BLaER1 (cell line): ENCODE results near the gene RPS6KA2.

Experiments
- H3K27ac ChIP-seq: shearing (Covaris generic); formaldehyde crosslinking; 2 replicates; pipeline ENCODE4 v1.8.1; 2022
- H3K27me3 ChIP-seq: shearing (Covaris generic); formaldehyde crosslinking; 2 replicates; pipeline ENCODE4 v1.8.1; 2022
- H3K36me3 ChIP-seq: shearing (Covaris generic); formaldehyde crosslinking; 2 replicates; pipeline ENCODE4 v1.8.1; 2022
- H3K4me1 ChIP-seq: shearing (Covaris generic); formaldehyde crosslinking; 2 replicates; pipeline ENCODE4 v1.8.1; 2022
- H3K4me2 ChIP-seq: shearing (Covaris generic); formaldehyde crosslinking; 2 replicates; pipeline ENCODE4 v1.8.1; 2022
- H3K4me3 ChIP-seq: shearing (Covaris generic); formaldehyde crosslinking; 2 replicates; pipeline ENCODE4 v1.8.1; 2022
- H3K9ac ChIP-seq: shearing (Covaris generic); formaldehyde crosslinking; 2 replicates; pipeline ENCODE4 v1.8.1; 2022
- H3K9me3 ChIP-seq: shearing (Covaris generic); formaldehyde crosslinking; 2 replicates; pipeline ENCODE4 v1.8.1; 2022
- H4K20me1 ChIP-seq: shearing (Covaris generic); formaldehyde crosslinking; 2 replicates; pipeline ENCODE4 v1.8.1; 2022
- Cebpa-rat ChIP-seq: shearing (Covaris generic); IDR thresholded peaks from 2 replicates; pipeline ENCODE4 v1.8.1; 2022

The RPS6KA2 gene

DNA sequence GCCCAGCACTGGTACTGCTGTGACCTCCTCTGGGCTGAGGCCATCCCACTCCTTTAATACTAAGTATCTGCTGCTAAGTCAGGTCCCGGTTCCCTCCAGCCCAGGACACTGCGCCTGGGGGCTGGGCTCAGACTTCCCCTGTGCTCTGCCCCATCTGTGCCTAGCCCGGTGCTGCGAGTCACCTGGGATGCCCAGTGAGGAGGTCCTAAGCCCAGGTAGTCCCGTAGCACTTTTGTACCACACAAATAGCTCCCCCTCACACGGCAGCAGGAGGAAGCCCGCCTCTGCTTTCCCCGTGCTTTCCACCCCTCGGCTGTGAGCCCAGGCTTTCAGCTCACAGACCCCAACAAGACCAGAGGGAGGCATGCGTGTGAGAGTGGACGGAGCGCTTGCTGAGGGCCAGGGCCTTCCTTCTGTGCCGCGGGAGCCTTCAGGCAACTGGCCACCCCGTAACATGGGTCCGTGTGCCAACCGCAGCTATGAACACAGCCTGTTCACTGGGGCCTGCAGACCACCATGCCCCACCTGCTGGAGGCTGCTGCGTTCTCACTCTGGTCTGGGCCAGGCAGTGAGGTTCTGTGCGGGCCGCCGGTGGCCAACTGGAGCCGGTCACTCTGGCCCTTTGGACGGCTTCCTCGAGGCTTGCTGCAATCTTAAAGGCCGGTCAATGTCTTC lies 164.5 kb downstream of the RPS6KA2 start:
- Histone ChIP-seq H3K9me3 (peaks cover 10% of the 10 kb centered on the region), H3K4me2 (peak overlapping the region; percentile 87), H4K20me1 (no peaks in the 10 kb centered on the region), H3K27ac (peak overlapping the region; percentile 88), H3K9ac (peak overlapping the region; percentile 72), H3K4me3 (no peak overlapping the region), H3K4me1 (peaks cover 78% of the 10 kb centered on the region), H3K27me3 (no peaks in the 10 kb centered on the region), H3K36me3 (peaks cover 9% of the 10 kb centered on the region; the same call in 1 of the 2 replicates)
- TF ChIP-seq Cebpa-rat = no peak

DNA sequence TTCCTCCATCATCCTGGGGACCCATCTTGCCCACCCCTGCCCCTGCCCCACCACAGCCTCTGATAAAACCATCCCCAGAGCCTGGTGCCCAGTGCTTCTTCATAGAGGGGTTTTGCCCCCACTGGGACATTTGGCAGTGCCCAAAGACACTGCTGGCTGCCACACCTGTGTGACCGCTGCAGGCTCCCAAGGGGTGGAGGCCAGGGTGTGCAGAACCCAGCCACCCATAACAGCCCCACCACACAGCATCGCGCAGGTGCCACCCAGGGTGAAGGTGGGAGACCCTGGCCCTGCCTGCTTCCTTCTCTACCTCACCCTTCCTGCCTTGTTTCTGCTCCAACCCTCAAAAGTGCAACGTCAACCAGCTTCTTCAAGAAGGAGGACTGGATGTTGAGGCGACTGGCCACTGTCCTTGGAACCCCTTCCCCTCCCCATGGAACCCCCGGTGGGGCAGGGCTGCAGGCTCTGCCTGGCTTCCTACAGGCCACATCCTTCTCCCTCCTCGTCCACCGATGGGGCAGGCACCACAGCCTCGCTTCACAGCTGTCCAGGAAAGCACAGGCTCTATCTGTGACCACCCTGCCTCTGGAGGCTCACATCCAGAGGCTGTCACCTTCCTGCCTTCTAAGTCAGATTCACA lies 165.1 kb downstream of the RPS6KA2 start:
- Histone ChIP-seq H3K9me3 (peaks cover 16% of the 10 kb centered on the region), H3K4me2 (peak overlapping the region; percentile 87), H3K9ac (peak overlapping the region; percentile 72), H4K20me1 (no peaks in the 10 kb centered on the region), H3K27ac (peak overlapping the region; percentile 88), H3K4me3 (no peak overlapping the region), H3K4me1 (peaks cover 74% of the 10 kb centered on the region), H3K27me3 (no peaks in the 10 kb centered on the region), H3K36me3 (peaks cover 16% of the 10 kb centered on the region; the same call in 1 of the 2 replicates)
- TF ChIP-seq Cebpa-rat = no peak

DNA sequence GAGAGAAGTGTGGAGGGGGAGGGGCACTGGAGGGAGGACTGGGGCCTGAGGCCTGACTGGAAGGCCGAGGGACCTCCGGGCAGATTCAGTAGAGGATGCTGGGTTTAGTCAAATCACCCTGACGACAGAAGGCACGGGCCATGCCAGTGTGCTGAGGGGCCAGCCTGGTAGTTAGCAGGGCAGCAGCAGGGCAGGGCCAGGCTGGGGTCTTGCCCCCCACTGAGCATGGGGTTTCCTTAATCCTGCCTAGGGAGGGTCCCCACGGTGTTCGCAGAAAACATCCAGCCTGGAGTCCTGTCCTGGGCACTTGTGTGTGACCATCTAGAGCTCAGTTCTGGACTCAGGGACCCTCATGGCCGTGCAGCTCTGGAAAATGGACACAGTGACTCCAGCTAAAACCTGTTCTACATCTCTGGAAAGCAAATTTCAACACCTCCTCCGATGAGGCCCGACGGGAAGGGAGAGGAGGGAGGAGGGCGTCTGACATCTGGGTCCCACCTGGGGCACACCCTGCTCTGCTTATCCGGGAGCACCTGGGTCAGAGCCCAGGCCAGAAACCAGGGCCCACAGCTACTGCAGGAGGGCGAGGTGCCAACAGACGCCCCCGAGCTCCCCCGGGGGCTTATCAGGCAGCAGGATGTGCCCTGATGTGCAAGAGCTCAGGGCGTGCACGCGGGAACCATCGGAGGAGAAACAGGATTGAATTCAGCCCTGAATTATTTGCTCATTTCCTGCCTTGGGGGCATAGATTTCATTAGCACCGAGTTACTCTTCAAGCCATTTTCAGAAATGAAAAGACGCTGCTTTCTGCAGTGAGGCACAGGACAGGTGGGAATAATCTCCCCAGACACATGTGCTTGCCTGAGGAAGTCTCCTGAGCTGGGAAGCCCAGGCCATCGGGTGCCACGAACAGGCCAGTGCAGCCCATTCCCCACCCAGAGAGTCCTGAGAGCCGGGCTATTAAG lies 166.3 kb downstream of the RPS6KA2 start:
- H3K36me3 ChIP-seq = peaks cover 16% of the 10 kb centered on the region; the same call in 1 of the 2 replicates
- H3K4me2 ChIP-seq = peak overlapping the region; percentile 69
- peak overlapping the region; percentile 23; the same call in 1 of the 2 replicates for H3K9ac ChIP-seq
- H3K4me3 ChIP-seq = no peak overlapping the region
- no peaks in the 10 kb centered on the region for H3K27me3 ChIP-seq
- peaks cover 71% of the 10 kb centered on the region for H3K4me1 ChIP-seq
- no peak for TF ChIP-seq Cebpa-rat
- H3K9me3 ChIP-seq = peaks cover 16% of the 10 kb centered on the region
- H3K27ac ChIP-seq = peak overlapping the region; percentile 77
- no peaks in the 10 kb centered on the region for H4K20me1 ChIP-seq

DNA sequence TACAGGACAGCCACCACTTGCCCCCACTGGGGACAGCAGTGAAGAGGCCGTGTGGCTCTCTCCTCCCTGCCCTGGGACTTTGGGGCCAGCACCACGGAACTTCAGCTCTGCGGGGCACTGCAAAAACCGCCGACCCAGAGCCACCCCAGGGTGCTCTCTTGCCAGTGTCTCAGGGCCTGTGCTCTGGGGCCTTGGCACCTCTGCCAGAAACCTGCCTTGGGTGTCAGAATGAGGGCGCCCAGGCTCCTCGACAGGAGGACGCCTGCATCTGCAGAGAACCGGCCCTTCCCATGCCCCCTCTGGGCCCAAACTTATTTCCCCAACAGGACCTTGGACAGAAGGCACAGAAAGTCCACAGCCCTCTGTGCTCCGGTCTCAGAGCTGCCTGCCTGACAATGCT lies 167.1 kb downstream of the RPS6KA2 start:
- Histone ChIP-seq H3K9ac (no peak overlapping the region), H3K4me3 (no peak overlapping the region), H3K27ac (peak overlapping the region; percentile 77), H3K9me3 (peaks cover 20% of the 10 kb centered on the region), H3K27me3 (no peaks in the 10 kb centered on the region), H3K36me3 (peaks cover 16% of the 10 kb centered on the region; the same call in 1 of the 2 replicates), H3K4me2 (peak overlapping the region; percentile 69), H3K4me1 (peaks cover 71% of the 10 kb centered on the region), H4K20me1 (no peaks in the 10 kb centered on the region)
- no peak for TF ChIP-seq Cebpa-rat

DNA sequence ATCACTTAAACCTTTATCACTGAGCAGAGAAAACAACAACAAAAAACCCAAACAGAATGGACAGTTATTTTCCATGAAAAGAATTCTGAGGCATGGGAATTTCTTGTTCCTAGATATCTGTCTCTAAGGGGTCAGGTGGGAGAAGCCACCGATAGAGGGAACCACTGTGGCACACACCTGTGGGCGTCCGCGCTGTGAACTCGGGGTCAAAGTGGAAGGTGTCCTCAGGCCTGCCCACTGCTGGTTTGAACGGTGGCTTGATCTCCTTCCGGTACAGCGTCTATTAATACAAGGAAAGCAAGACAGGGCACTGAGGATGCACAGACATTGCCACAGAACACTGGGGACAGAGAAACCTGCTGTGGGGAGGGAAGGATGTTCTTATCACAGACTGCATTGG lies 167.8 kb downstream of the RPS6KA2 start:
- Histone ChIP-seq H3K4me3 (no peak overlapping the region), H3K27me3 (no peaks in the 10 kb centered on the region), H3K9ac (no peak overlapping the region), H3K36me3 (peaks cover 16% of the 10 kb centered on the region; the same call in 1 of the 2 replicates), H3K4me1 (peaks cover 66% of the 10 kb centered on the region), H3K4me2 (no peak overlapping the region), H4K20me1 (no peaks in the 10 kb centered on the region), H3K9me3 (peaks cover 20% of the 10 kb centered on the region), H3K27ac (no peak overlapping the region)
- no peak for TF ChIP-seq Cebpa-rat

DNA sequence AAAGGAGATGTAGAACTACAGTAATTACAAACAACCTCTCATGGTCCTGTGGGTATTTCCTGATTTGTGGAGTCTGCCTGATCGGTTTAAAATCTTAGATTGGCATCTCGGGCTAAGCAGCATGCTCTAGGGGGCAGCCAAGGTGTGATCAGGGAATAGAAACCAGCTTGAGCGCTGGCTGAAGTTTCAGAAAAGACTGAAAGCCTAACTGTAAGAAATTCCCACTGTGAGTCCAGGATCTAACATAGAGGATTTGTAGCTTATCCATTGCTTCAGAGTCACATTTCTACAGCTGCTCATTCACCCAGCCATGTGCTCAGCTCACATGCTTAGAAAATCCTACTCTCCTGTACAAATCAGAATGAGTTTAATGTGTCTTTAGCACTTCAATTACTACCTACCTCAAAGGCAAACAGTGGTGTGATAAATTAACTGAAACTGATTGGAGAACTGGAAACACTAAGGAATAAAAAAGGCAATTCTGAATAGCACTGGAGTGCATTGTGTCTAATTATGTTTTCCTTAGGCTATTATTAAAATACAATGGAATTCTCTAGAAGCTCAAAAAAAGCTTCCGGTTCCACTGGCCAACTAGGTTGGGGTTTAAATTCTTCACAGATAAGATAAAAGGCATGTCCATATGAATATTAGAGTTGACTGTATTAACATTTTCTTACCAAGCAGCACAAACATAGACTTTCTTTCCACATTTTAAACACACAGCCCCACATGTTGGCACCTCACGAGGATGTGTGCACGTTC lies 170.5 kb downstream of the RPS6KA2 start:
- no peak for TF ChIP-seq Cebpa-rat

DNA sequence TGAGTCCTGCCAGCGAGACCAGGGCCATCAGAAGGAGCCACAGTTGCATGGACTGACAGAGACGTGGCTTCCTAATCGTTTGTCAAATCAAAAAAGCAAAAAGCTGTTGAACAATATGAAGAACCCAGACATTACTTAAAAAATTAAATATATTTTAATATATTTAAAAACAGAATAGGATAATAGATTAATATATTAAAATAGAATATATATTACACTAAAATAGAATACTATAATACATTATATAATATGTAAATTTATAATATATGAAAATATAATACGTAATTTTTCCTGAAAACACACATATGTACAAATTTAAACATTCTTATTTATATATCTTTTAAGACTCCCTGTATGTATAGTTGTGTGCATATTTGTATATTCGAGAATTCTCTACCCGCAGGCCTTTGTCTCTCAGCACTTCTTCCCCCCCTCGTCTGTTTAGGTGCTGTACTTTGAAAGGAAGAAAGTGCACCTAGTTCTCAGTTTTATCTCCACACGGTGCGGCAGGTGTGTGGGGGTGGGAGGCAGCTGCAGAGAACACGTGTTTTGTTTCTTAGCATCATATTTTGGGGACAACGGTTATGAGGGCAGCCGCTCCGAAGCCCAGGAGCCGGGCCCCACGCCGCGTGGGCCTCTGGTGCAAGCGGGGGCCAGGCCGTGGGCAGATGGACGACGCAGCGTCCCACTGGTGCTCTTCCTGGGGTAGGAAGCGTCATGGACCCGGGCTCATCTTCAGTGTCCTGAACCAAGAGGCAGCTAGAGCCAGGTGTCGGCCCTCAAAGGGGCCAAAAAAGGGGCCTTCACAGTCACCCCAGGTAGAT lies 172.1 kb downstream of the RPS6KA2 start:
- Histone ChIP-seq H3K4me3 (peak overlapping the region; percentile 24; the same call in 1 of the 2 replicates), H3K9ac (no peak overlapping the region; the same call in 1 of the 2 replicates)

More for the DNA sequence above, 170.5 kb downstream of the RPS6KA2 start:
- H3K4me3 ChIP-seq = no peak overlapping the region
- H3K27ac ChIP-seq = no peak overlapping the region
- no peaks in the 10 kb centered on the region for H3K27me3 ChIP-seq
- no peak overlapping the region for H3K9ac ChIP-seq
- no peaks in the 10 kb centered on the region for H4K20me1 ChIP-seq
- peak overlapping the region; percentile 72 for H3K4me2 ChIP-seq
- H3K36me3 ChIP-seq = peaks cover 16% of the 10 kb centered on the region; the same call in 1 of the 2 replicates
- H3K9me3 ChIP-seq = peaks cover 31% of the 10 kb centered on the region
- peaks cover 39% of the 10 kb centered on the region for H3K4me1 ChIP-seq

DNA sequence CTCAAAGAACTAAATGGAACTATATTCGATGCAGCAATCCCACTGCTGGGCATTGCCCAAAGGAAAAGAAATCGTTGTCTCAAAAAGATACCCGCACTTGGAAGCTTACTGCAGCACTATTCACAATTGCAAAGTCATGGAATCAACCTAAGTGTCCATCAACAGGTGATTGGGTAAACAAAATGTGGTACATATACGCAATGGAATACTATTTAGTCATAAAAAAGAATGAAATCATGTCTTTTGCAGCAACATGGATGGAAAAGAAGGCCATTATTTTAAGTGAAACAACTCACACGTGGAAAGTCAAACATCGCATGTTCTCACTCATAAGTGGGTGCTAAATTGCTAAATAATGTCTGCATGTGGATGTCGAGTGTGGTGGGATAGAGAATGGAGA lies 173.4 kb downstream of the RPS6KA2 start:
- Histone ChIP-seq H3K4me3 (no peak overlapping the region), H3K36me3 (peaks cover 22% of the 10 kb centered on the region), H3K27ac (no peak overlapping the region), H3K27me3 (no peaks in the 10 kb centered on the region), H4K20me1 (no peaks in the 10 kb centered on the region), H3K4me1 (peaks cover 19% of the 10 kb centered on the region), H3K9me3 (peaks cover 42% of the 10 kb centered on the region), H3K9ac (no peak overlapping the region), H3K4me2 (no peak overlapping the region)
- TF ChIP-seq Cebpa-rat = no peak

More for the DNA sequence above, 172.1 kb downstream of the RPS6KA2 start:
- Histone ChIP-seq H3K4me2 (peak overlapping the region; percentile 72), H3K36me3 (peaks cover 16% of the 10 kb centered on the region; the same call in 1 of the 2 replicates), H4K20me1 (no peaks in the 10 kb centered on the region), H3K27ac (no peak overlapping the region), H3K4me1 (peaks cover 23% of the 10 kb centered on the region), H3K9me3 (peaks cover 38% of the 10 kb centered on the region), H3K27me3 (no peaks in the 10 kb centered on the region)
- no peak for TF ChIP-seq Cebpa-rat
